KMS-11 (cell line): ENCODE results near the gene IL10RA.

ENCODE experiments used
- H2AFZ ChIP-seq: fragments of 200-600 bp; sonication (generic); 2 replicates; pipeline ENCODE4 v1.6.1; 2016; ENCODE audit warnings: antibody characterized with exemption, mixed run types, low read depth
- H3K27ac ChIP-seq: fragments of 200-600 bp; sonication (generic); 2 replicates; pipeline ENCODE4 v1.6.1; 2016; ENCODE audit warnings: mild to moderate bottlenecking, mixed run types
- H3K27me3 ChIP-seq: fragments of 200-600 bp; sonication (generic); 2 replicates; pipeline ENCODE4 v1.6.1; 2017; ENCODE audit warnings: mild to moderate bottlenecking, low read depth, mixed run types, moderate library complexity; ENCODE audit not compliant: insufficient read depth
- H3K36me3 ChIP-seq: fragments of 200-600 bp; sonication (generic); 2 replicates; pipeline ENCODE4 v1.6.1; 2017; ENCODE audit warnings: mild to moderate bottlenecking, mixed run types; ENCODE audit not compliant: insufficient read depth
- H3K4me1 ChIP-seq: fragments of 200-600 bp; sonication (generic); 2 replicates; pipeline ENCODE4 v1.6.1; 2016; ENCODE audit warnings: mild to moderate bottlenecking, low read depth, mixed run types; ENCODE audit not compliant: poor library complexity, severe bottlenecking
- H3K4me2 ChIP-seq: fragments of 200-600 bp; sonication (generic); 2 replicates; pipeline ENCODE4 v1.7.0; 2016; ENCODE audit warnings: mild to moderate bottlenecking, mixed run types
- H3K4me3 ChIP-seq: fragments of 200-600 bp; sonication (generic); IDR thresholded peaks from 2 replicates; pipeline ENCODE4 v1.6.1; 2017; ENCODE audit warnings: low read depth, low read length, mixed read lengths; ENCODE audit not compliant: insufficient read depth
- H3K79me2 ChIP-seq: fragments of 200-600 bp; sonication (generic); 2 replicates; pipeline ENCODE4 v1.6.1; 2016; ENCODE audit warnings: low read depth, mixed run types; ENCODE audit not compliant: insufficient read depth
- H3K9ac ChIP-seq: fragments of 200-600 bp; sonication (generic); 2 replicates; pipeline ENCODE4 v1.6.1; 2016; ENCODE audit warnings: mild to moderate bottlenecking, mixed run types
- H4K20me1 ChIP-seq: fragments of 200-600 bp; sonication (generic); 2 replicates; pipeline ENCODE4 v1.6.1; 2016; ENCODE audit warnings: mild to moderate bottlenecking, mixed run types; ENCODE audit not compliant: insufficient read depth
- TF ChIP-seq, protein P1 (sequence below): fragments of 200-600 bp; sonication (generic); conservative IDR thresholded peaks from 2 replicates; pipeline ENCODE4 v1.6.1; 2017; ENCODE audit warnings: low read depth, mild to moderate bottlenecking, antibody characterized with exemption, low read length, moderate library complexity, mixed read lengths

The IL10RA gene

DNA sequence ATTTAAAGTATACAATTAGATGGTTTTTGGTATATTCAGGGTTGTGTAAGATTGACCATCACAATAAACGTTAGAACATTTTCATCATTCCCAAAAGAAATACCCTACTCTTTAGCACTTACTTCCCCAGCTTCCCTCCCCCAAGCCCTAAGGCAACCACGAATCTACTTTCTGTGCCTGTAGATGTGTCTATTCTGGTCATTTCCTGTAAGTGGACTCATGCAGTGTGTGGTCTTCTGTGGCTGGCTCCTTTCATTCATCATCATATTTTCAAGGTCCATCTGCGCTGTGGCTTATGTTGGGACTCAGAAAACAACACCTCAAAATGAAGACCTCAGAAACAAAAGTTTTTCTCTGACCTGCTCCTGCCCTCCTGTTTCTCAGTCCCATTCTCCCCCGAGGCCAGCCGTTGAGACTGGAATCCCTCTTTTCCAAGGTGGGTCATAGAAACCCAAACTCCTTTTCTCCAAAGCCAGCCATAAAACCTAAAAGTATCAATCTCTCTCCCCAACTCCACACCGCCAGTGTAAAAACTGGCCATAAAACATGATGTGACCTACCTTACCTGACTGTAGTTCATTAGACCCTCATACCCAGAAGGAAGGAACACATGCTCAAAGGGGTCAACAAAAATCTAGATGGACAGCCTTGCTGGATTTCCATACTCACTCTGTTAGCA is 44.1 kb upstream of the IL10RA start:
- no peak overlapping the region for H3K4me3 ChIP-seq
- peaks cover 13% of the 10 kb centered on the region for H3K4me1 ChIP-seq
- no peak overlapping the region for H3K9ac ChIP-seq
- H3K36me3 ChIP-seq = no peaks in the 10 kb centered on the region
- H3K27me3 ChIP-seq = no peaks in the 10 kb centered on the region
- TF ChIP-seq, protein P1, sequence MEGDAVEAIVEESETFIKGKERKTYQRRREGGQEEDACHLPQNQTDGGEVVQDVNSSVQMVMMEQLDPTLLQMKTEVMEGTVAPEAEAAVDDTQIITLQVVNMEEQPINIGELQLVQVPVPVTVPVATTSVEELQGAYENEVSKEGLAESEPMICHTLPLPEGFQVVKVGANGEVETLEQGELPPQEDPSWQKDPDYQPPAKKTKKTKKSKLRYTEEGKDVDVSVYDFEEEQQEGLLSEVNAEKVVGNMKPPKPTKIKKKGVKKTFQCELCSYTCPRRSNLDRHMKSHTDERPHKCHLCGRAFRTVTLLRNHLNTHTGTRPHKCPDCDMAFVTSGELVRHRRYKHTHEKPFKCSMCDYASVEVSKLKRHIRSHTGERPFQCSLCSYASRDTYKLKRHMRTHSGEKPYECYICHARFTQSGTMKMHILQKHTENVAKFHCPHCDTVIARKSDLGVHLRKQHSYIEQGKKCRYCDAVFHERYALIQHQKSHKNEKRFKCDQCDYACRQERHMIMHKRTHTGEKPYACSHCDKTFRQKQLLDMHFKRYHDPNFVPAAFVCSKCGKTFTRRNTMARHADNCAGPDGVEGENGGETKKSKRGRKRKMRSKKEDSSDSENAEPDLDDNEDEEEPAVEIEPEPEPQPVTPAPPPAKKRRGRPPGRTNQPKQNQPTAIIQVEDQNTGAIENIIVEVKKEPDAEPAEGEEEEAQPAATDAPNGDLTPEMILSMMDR = no peak
- H3K27ac ChIP-seq = no peak overlapping the region
- H3K79me2 ChIP-seq = no peaks in the 10 kb centered on the region
- no peak overlapping the region for H3K4me2 ChIP-seq
- H4K20me1 ChIP-seq = no peaks in the 10 kb centered on the region
- no peak overlapping the region for H2AFZ ChIP-seq

GRCh38 chr11:117944554-117944953 is 41.6 kb upstream of the IL10RA start:
- no peak overlapping the region for H3K4me2 ChIP-seq
- H3K4me1 ChIP-seq = peaks cover 13% of the 10 kb centered on the region
- TF ChIP-seq, protein P1 = no peak
- no peaks in the 10 kb centered on the region for H3K36me3 ChIP-seq
- H3K27ac ChIP-seq = no peak overlapping the region
- no peaks in the 10 kb centered on the region for H4K20me1 ChIP-seq
- H2AFZ ChIP-seq = no peak overlapping the region
- H3K79me2 ChIP-seq = no peaks in the 10 kb centered on the region
- H3K4me3 ChIP-seq = no peak overlapping the region
- no peak overlapping the region for H3K9ac ChIP-seq
- H3K27me3 ChIP-seq = no peaks in the 10 kb centered on the region

DNA sequence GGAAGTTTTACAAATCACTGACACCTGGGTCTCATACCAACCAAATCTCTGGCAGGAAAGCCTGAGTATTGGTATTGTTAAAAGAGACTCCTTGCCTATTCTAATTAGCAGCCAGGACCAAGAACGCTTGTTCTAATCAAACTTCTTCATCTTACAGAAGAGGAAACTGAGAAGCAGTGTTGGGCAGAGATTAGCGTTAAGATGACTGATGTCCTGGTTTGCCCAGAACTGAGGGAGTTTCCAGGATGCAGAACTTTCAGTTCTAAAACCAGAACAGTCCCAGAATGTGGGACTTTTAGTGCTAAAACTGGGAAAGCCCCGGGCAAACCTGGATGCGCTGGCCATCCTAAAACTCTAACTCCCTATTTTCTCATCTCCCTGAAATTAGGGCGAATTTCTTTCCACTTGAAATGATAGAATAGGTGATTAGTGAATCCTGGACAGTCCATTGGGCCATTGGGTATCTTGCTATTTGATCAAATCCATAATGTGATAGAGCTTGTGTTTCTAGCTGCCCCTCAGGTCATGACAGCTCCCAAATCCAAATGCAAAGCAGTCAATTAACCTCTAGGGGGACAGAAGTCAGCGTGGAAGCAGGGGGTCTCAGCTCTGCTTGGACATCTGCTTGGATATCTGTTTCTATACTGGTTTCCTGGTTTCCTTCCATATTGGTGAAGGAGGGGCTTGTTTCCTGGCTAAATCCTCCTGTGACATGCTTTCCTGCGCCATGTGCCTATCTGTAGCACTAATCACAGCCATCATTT is 41.0 kb upstream of the IL10RA start:
- Histone ChIP-seq H3K36me3 (no peaks in the 10 kb centered on the region), H4K20me1 (no peaks in the 10 kb centered on the region), H3K4me2 (no peak overlapping the region), H2AFZ (no peak overlapping the region), H3K4me3 (no peak overlapping the region), H3K27ac (no peak overlapping the region), H3K4me1 (peaks cover 13% of the 10 kb centered on the region), H3K9ac (no peak overlapping the region), H3K27me3 (no peaks in the 10 kb centered on the region), H3K79me2 (no peaks in the 10 kb centered on the region)
- TF ChIP-seq, protein P1 = 0 out of 2 replicates have a peak, but pooled peaks have one; percentile 12

GRCh38 chr11:117946156-117946841 is 39.9 kb upstream of the IL10RA start:
- TF ChIP-seq, protein P1 = no peak
- Histone ChIP-seq H4K20me1 (no peaks in the 10 kb centered on the region), H3K27me3 (no peaks in the 10 kb centered on the region), H3K9ac (no peak overlapping the region), H3K4me3 (no peak overlapping the region), H3K4me2 (no peak overlapping the region), H3K36me3 (no peaks in the 10 kb centered on the region), H3K4me1 (peaks cover 16% of the 10 kb centered on the region), H3K27ac (no peak overlapping the region), H3K79me2 (no peaks in the 10 kb centered on the region), H2AFZ (no peak overlapping the region)
